HG03175 (cell line): ENCODE results near the gene DOCK1.

ENCODE experiments used
- ATAC-seq: cut with Tn5 transposase; IDR thresholded peaks from one replicate; pipeline ENCODE4 v1.9.1; 2021; ENCODE audit warnings: mild to moderate bottlenecking, moderate library complexity; ENCODE audit not compliant: unreplicated experiment

Gene DOCK1

GRCh38 chr10:127196282-127197153, 291.3 kb downstream of the DOCK1 start, which contains the start of gene INSYN2A:
Gene INSYN2A, minus strand, starts transcription at chr10:127196591. Its CDS starts 20,196 bp downstream, at chr10:127176395.
- ATAC-seq = no peak

GRCh38 chr10:127197154-127197432, 291.9 kb downstream of the DOCK1 start:
- ATAC-seq = no peak

GRCh38 chr10:127198307-127198706, 293.1 kb downstream of the DOCK1 start:
- no peak for ATAC-seq

GRCh38 chr10:127198721-127199120, 293.5 kb downstream of the DOCK1 start:
- ATAC-seq = no peak

- ATAC-seq = no peak
These were observed 295.4 kb downstream of the DOCK1 start for GRCh38 chr10:127200646-127201045.

- ATAC-seq = no peak
These were observed 297.8 kb downstream of the DOCK1 start for GRCh38 chr10:127203067-127203466.

- no peak for ATAC-seq
These were observed 301.9 kb downstream of the DOCK1 start for GRCh38 chr10:127207081-127207480.

- no peak for ATAC-seq
These were observed 305.8 kb downstream of the DOCK1 start for GRCh38 chr10:127210936-127211466.

GRCh38 chr10:127215866-127216265, 310.6 kb downstream of the DOCK1 start:
- ATAC-seq = no peak

GRCh38 chr10:127216274-127216673, 311.0 kb downstream of the DOCK1 start:
- no peak for ATAC-seq

GRCh38 chr10:127216786-127217185, 311.6 kb downstream of the DOCK1 start:
- ATAC-seq = no peak

- no peak for ATAC-seq
These were observed 313.4 kb downstream of the DOCK1 start for GRCh38 chr10:127218658-127219057.

- no peak for ATAC-seq
These were observed 316.1 kb downstream of the DOCK1 start for GRCh38 chr10:127221281-127221680.

- ATAC-seq = no peak
These were observed 321.8 kb downstream of the DOCK1 start for GRCh38 chr10:127227027-127227426.

- ATAC-seq = no peak
These were observed 322.4 kb downstream of the DOCK1 start for GRCh38 chr10:127227663-127228062.

- no peak for ATAC-seq
These were observed 323.1 kb downstream of the DOCK1 start for GRCh38 chr10:127228195-127228787.

GRCh38 chr10:127234306-127234800, 329.1 kb downstream of the DOCK1 start:
- ATAC-seq = no peak

- ATAC-seq = no peak
These were observed 331.0 kb downstream of the DOCK1 start for GRCh38 chr10:127236266-127236665.

GRCh38 chr10:127242914-127243313, 337.7 kb downstream of the DOCK1 start:
- ATAC-seq = no peak

- no peak for ATAC-seq
These were observed 338.5 kb downstream of the DOCK1 start for GRCh38 chr10:127243490-127244272.

GRCh38 chr10:127245456-127245855, 340.2 kb downstream of the DOCK1 start:
- ATAC-seq = no peak
